GM23338 (cell line): ENCODE measurements around the gene AGRN.

ENCODE experiments used
- STAT1 ChIP-seq: IDR thresholded peaks from one replicate; pipeline ENCODE4 v1.6.1; 2016; ENCODE audit warnings: antibody characterized with exemption; ENCODE audit not compliant: unreplicated experiment
- TF ChIP-seq, protein P1 (sequence below), 2 experiments: fragments of 200-600 bp in 1 of 2; sonication (generic) in 1 of 2; conservative IDR thresholded peaks; 2 replicates each; pipeline versions ENCODE4 v1.5.1 to v1.6.1; 2016 to 2017; ENCODE audit warnings: antibody characterized with exemption in 2 of 2, low read depth in 2 of 2, mild to moderate bottlenecking in 2 of 2, moderate library complexity in 1 of 2

GRCh38 chr1:1072849-1073742, 53.2 kb downstream of the AGRN start:
- TF ChIP-seq, protein P1, sequence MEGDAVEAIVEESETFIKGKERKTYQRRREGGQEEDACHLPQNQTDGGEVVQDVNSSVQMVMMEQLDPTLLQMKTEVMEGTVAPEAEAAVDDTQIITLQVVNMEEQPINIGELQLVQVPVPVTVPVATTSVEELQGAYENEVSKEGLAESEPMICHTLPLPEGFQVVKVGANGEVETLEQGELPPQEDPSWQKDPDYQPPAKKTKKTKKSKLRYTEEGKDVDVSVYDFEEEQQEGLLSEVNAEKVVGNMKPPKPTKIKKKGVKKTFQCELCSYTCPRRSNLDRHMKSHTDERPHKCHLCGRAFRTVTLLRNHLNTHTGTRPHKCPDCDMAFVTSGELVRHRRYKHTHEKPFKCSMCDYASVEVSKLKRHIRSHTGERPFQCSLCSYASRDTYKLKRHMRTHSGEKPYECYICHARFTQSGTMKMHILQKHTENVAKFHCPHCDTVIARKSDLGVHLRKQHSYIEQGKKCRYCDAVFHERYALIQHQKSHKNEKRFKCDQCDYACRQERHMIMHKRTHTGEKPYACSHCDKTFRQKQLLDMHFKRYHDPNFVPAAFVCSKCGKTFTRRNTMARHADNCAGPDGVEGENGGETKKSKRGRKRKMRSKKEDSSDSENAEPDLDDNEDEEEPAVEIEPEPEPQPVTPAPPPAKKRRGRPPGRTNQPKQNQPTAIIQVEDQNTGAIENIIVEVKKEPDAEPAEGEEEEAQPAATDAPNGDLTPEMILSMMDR (conservative IDR thresholded peaks at IDR 0.05; ENCODE audit: low read depth in 2 of 2) = no peak
- TF ChIP-seq STAT1 = no peak
